Measurements from ENCODE around the gene MCHR2. TPM values are rescaled to one million over a fixed set of nuclear protein-coding genes. Genes with fewer than 3 reads are reported as not detected.

The MCHR2 gene
- total RNA-seq, 4 donors from 2014 or later, result not detected

- no peak for TF ChIP-seq POLR2AphosphoS5 (IDR thresholded peaks at IDR 0.05)
- no peak for TF ChIP-seq POLR2A (IDR thresholded peaks at IDR 0.05)
- no peak for TF ChIP-seq EP300 (IDR thresholded peaks at IDR 0.05)
- TF ChIP-seq, protein P1, sequence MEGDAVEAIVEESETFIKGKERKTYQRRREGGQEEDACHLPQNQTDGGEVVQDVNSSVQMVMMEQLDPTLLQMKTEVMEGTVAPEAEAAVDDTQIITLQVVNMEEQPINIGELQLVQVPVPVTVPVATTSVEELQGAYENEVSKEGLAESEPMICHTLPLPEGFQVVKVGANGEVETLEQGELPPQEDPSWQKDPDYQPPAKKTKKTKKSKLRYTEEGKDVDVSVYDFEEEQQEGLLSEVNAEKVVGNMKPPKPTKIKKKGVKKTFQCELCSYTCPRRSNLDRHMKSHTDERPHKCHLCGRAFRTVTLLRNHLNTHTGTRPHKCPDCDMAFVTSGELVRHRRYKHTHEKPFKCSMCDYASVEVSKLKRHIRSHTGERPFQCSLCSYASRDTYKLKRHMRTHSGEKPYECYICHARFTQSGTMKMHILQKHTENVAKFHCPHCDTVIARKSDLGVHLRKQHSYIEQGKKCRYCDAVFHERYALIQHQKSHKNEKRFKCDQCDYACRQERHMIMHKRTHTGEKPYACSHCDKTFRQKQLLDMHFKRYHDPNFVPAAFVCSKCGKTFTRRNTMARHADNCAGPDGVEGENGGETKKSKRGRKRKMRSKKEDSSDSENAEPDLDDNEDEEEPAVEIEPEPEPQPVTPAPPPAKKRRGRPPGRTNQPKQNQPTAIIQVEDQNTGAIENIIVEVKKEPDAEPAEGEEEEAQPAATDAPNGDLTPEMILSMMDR (IDR thresholded peaks at IDR 0.05), result no peak
- no peaks in the 10 kb centered on the region for H3K36me3 ChIP-seq
- no peak overlapping the region for H3K4me3 ChIP-seq
- DNase-seq (ENCODE audit: low spot score in 2 of 2), result no peak
- 76% methylated on average over 2 of the region's 2 CpGs for WGBS
- H3K9me3 ChIP-seq, result no peaks in the 10 kb centered on the region
- H3K27me3 ChIP-seq, result no peaks in the 10 kb centered on the region
- H3K4me1 ChIP-seq, result no peaks in the 10 kb centered on the region
- H3K27ac ChIP-seq, result no peak overlapping the region
Measured at GRCh38 chr6:99946005-99946404, 48.0 kb downstream of the MCHR2 start.

- DNase-seq (ENCODE audit: low spot score in 2 of 2), result no peak
- H3K27ac ChIP-seq, result no peak overlapping the region
- TF ChIP-seq EP300 (IDR thresholded peaks at IDR 0.05), result no peak
- no peak for TF ChIP-seq POLR2AphosphoS5 (IDR thresholded peaks at IDR 0.05)
- no peak for TF ChIP-seq POLR2A (IDR thresholded peaks at IDR 0.05)
- TF ChIP-seq, protein P1 (IDR thresholded peaks at IDR 0.05), result no peak
- no peaks in the 10 kb centered on the region for H3K36me3 ChIP-seq
- H3K4me1 ChIP-seq, result no peaks in the 10 kb centered on the region
- no peaks in the 10 kb centered on the region for H3K9me3 ChIP-seq
- no peak overlapping the region for H3K4me3 ChIP-seq
- no peaks in the 10 kb centered on the region for H3K27me3 ChIP-seq
Measured at GRCh38 chr6:99943846-99944245, 50.2 kb downstream of the MCHR2 start.

DNA sequence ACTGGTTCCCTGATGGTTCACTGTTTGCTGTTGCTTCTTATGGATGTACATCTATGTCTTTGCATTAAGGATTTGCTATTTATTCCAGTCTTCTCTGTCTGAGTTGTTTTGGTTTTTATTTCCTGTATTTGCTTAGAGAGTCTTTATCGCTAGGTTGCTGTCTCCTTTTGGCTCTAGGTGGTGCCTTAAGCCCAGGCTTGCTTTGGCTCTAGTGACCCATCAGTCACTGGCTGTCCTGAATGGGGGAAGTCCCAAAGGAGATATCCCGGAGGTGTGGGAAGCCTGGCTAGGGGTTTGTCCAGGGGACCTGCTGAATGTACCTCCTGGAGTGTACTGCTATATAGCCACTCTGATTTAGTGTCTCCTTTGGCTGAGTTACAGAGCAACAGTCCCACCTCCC is 53.4 kb downstream of the MCHR2 start:
- Histone ChIP-seq H3K4me3 (no peak overlapping the region), H3K27me3 (no peaks in the 10 kb centered on the region), H3K9me3 (no peaks in the 10 kb centered on the region), H3K36me3 (no peaks in the 10 kb centered on the region), H3K27ac (no peak overlapping the region), H3K4me1 (no peaks in the 10 kb centered on the region)
- WGBS, result 68% methylated on average over 2 of the region's 2 CpGs
- no peak for TF ChIP-seq POLR2AphosphoS5 (IDR thresholded peaks at IDR 0.05)
- TF ChIP-seq, protein P1 (IDR thresholded peaks at IDR 0.05), result no peak
- no peak for TF ChIP-seq EP300 (IDR thresholded peaks at IDR 0.05)
- no peak for TF ChIP-seq POLR2A (IDR thresholded peaks at IDR 0.05)
- DNase-seq (ENCODE audit: low spot score in 2 of 2), result no peak

- DNase-seq (ENCODE audit: low spot score in 2 of 2), result no peak
- TF ChIP-seq POLR2AphosphoS5 (IDR thresholded peaks at IDR 0.05), result no peak
- TF ChIP-seq POLR2A (IDR thresholded peaks at IDR 0.05), result no peak
- no peak for TF ChIP-seq EP300 (IDR thresholded peaks at IDR 0.05)
- TF ChIP-seq, protein P1 (IDR thresholded peaks at IDR 0.05), result no peak
Measured at GRCh38 chr6:99933129-99933528, 60.9 kb downstream of the MCHR2 start.

DNA sequence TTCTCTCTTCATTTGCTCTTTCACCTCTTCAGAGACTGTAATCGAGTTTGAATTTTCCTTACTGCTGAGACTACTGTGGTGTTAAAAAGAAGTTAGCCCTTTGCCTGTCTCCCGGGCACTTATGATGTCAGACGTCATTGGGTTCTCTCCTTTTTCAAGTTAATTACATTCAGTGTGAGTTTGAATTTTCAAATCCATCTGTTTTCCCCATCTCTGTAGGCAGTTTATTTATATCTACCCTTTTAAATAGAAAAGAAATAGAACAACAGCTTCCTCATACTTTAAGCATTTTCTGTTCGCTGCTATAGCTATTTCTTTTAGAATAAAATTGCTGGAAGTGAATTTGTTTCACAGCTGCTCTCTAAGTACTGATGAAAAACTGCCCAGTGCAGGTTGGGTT is 81.4 kb downstream of the MCHR2 start:
- H3K27ac ChIP-seq, result no peak overlapping the region
- H3K9me3 ChIP-seq, result no peaks in the 10 kb centered on the region
- H3K27me3 ChIP-seq, result no peaks in the 10 kb centered on the region
- H3K36me3 ChIP-seq, result no peaks in the 10 kb centered on the region
- 69% methylated on average over 4 of the region's 4 CpGs for WGBS
- DNase-seq (ENCODE audit: low spot score in 2 of 2), result no peak
- no peak overlapping the region for H3K4me3 ChIP-seq
- H3K4me1 ChIP-seq, result no peaks in the 10 kb centered on the region
- TF ChIP-seq, protein P1 (IDR thresholded peaks at IDR 0.05), result no peak
- TF ChIP-seq POLR2AphosphoS5 (IDR thresholded peaks at IDR 0.05), result no peak
- no peak for TF ChIP-seq POLR2A (IDR thresholded peaks at IDR 0.05)
- no peak for TF ChIP-seq EP300 (IDR thresholded peaks at IDR 0.05)

More at GRCh38 chr6:99933129-99933528, 60.9 kb downstream of the MCHR2 start:
- no peaks in the 10 kb centered on the region for H3K36me3 ChIP-seq
- H3K4me1 ChIP-seq, result no peaks in the 10 kb centered on the region
- peaks cover 2% of the 10 kb centered on the region for H3K9me3 ChIP-seq
- H3K4me3 ChIP-seq, result no peak overlapping the region
- no peak overlapping the region for H3K27ac ChIP-seq
- H3K27me3 ChIP-seq, result no peaks in the 10 kb centered on the region

Measured in suprapubic skin (tissue), 4 donors.